Activated CD8-positive, alpha-beta memory T cell treated with anti-CD3 and anti-CD28 coated beads for 1 hour (primary cell): ENCODE data around the gene PRG3.
A peak's percentile ranks its signal among the peaks of the same experiment; 100 is the strongest.

Experiments used
- DNase-seq, 2 donors: peaks; one replicate each; pipeline ENCODE4 v3.0.0-alpha.2; 2020; ENCODE audit warnings: low read depth in 1 of 2; ENCODE audit errors: extremely low read depth in 1 of 2

PRG3 gene, protein sequence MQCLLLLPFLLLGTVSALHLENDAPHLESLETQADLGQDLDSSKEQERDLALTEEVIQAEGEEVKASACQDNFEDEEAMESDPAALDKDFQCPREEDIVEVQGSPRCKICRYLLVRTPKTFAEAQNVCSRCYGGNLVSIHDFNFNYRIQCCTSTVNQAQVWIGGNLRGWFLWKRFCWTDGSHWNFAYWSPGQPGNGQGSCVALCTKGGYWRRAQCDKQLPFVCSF

DNA sequence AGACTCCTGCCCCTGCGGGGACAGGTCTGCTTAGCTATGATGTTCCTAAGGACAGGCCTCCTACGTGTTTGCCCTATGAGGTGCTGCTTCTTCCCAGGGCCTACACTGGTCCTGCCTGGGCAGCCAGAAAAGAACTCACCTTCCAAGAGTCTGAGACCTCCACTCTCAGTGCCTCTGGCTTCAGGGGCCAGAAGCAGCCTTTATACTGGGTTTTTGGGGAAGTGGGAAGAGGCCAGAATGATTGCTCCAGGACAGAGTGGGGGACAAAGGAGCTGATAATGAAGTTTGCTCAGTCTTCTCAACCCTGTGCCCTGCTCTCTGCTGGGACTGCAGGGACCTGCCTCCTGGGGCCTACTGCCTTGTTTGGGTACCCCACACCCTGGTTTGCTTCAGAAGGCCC lies at the start of gene PRG3:
PRG3 (minus strand) TSS at position 176 of the 400 bp plus-strand sequence. CDS start 442 bp downstream, outside the sequence.
- DNase-seq, result no peak

DNA sequence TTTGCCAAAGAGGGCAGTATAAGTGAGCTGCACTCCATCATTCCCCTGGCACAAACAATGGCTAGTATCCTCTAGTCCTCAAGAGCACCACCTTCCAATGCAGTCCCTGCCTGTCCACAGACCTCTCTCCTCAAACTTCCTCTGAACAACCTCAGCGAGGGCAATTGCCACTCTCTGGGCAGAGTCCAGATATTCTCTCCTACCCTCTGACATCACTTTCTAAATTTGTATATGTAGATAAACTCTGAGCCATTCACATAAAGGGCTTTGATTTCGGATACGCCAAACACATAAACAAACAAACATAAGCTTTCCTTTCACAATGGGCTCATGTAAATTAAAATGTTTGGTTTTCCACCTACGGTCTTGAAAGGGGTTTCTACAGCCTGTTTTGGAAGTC lies 49.0 kb upstream of the PRG3 start:
- DNase-seq, result no peak

DNA sequence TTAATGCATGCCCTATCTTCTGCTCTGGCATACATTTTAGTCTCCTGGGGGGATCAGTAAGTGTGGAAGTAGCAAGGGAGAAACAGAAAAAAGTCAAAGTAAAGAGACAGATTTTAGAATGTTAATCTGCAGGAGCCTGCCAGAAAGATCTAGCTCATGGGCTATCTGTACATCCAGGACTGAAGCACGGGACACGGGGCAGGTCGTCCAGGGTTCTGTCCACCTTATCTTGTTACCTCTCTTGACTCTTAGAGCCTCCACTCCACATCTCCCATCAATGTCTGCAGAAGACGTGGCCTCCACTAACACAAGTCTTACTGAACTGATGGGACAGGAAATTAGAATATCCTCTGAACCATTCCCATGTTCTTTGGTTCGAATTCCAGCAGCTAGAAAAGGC lies 47.7 kb upstream of the PRG3 start:
- DNase-seq, result no peak

DNA sequence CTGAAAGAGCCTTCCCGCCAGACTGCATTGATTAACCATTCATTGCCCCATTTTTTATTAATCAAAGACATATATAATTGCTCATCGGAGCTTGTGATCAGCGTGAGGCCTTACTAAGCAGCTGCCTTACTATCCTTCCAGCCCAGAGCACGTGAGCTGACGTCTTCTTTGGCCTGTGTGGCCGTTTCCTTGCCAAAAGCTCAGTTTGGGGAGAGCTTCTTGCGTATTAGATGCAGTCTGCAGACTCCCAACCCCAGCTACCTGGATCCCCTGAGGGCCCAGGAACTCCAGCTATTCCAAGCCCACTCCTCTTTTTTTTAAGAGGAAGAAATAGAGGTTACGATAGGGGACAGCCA lies 46.8 kb upstream of the PRG3 start:
- no peak for DNase-seq

DNA sequence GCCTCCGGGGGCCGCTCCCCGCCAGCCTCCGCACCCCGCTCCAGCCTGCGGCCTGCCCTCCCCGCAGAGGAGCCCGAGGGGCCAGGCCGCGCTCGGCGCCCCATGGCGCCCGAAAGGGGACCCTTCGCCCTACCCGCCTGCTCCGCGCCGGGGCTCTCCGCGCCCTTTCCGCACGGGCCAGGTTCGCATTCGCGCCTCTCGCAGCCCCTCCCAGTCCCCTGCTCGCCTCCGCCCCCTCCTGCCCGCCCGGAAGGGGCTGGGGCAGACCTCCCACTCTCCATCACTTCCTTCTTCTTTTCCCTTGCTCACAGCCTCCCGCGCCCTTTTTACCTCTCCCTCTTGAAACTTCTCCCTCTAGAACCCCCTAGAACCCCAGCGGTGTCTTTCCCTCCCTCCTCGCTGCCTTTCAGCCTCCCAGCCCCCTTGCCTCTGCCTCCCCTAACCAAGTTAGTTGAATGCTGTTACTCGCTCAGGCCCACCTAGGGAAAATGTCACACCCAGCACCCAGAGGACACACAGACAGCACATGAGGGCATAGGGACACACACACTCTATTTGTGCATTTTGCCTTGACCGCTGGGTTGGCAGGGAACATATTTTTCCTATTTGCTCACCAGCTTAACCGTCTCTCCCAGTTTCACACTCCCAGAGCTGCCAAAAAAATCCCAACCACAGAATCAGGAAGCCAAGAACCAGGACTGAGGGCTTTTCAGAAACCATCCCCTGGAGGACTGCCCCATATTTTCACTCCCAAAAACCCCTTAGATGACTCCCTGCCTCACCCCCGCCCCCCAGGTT lies 46.2 kb upstream of the PRG3 start, which contains the start of gene SLC43A3:
SLC43A3 (minus strand) TSS at position 193 of the 798 bp plus-strand sequence. CDS start 949 bp downstream, outside the sequence.
- DNase-seq, result peak; percentile 30 to 46

DNA sequence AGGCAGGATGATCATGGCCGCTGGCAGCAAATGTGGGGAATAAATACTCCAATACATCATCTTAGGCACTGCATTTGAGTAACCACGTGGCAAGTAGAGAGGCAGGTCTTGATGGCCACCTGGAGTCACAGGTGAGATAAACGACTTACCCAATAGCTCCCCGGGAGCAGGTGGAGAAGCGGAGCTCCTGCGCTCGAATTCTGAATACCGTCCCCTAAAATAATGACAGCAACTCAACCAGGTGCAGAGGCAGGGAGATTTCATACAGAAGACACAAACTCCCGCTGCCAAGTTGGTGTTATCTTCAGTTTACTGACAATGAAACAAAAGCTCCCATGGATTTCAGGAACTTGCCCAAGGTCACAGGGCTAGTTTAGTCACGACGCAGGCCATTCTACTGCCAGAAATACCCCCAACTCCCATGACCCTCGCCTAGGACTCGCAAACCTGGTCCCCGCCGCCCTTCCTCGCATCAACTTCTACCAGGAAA lies 45.5 kb upstream of the PRG3 start:
- DNase-seq, result no peak

DNA sequence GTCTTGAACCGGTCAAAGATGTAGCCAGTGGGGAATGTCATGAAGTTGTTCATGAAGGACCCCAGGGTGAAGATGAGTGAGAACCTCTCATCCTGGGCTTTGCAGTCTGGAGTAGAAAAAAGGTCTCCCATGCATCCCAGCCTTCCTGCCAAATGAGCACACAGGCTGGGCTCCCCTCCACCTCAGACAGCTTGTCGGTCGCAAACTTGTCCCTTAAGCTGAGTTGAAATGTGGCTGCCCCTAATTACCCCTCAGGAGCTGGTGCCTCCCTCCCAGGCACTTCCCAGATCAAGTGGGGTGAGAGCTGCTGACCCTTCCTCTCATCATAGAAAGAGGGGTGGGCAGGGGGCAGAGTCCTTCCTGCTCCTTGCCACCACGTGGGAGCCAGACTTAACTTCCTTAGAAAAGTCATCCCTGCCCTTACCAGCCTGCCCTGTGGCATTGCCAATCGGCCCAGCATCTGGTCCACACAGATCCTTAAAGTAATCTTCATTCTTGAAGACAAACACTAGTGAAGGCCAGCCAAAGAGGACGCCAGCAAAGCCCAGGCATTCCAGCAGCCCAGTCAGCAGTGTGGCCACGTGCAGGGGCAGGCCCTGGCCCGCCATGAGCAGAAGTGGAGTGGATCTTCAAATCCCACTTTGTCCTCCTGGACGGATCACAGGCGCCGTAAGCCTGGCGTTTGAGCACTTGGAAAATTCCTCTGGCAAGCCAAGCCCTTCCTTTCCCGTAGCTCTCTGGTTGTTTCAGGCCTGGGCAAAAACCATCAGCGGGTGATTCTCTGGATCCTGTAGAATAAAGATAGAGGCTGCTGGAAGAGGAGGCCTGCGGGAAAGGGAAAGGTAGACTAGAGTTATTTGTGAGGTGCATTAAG lies 44.9 kb upstream of the PRG3 start:
- DNase-seq, result no peak

DNA sequence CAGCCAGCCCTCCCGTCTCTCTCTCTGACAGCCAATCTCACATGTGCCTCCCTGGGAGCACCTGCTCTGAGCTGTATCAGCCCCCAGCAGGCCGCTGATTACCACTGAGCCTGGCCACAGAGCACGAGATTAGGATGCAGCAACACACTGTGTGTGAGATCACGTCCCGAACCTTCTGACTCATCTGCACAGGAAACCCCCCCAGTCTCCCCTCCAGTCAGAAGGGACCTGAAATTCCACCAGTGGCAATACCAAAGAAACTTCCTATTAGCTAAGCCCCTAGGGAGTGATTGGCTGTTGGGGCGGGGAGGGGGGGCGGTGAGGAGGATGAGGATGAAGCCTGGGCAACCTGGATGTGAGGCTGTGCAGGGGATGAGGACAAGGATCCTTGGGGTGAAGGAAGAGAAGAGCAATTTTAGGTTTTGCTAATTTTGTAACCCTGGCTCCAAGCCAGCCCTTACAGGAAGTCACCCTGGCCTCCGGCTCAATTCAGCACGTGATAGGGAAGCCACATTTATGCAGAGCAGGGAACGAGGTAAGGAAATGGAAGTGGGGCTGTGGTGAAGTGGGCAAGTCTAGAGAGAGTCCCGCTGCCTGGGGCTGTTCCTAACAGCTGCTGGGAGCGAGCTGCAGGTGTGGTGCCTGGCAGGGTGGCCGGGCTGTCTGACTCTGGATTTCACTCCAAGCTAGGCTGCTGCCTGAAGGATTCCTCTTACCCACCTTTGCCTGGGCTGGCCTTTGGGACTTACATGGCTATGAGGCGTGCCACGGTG lies 44.0 kb upstream of the PRG3 start:
- DNase-seq, result peak; percentile 63 to 65

DNA sequence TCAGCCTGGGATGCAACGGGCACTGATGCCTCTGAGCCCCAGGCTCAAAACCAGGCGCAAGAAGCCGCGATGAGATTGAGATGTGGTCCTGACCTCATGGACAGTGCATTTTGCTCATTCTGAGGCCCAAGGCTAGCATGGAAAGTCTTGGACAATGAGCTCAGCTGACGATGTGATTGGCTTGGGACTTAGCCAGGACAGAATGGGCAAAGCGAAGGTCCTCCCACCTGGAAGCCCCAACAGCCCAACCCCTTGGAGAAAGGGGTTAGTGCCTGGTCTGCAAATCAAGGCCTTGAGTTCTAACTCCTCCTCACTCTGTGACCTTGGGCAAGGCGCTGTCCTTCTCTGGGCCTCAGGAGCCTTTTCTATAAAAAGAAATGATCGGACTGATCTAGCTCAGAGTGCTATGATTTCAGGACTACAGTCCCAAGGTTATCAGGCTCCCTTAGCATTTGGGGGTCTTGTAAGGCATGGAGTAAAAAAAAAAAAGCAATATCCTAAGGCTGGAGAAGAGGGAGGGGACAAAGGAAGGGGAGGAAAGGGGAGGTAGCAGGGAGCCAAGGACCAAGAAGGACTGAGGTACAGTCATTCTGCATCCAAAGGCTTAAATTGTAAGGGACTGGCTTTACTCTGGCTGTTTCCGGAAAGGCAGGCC lies 43.3 kb upstream of the PRG3 start:
- no peak for DNase-seq

DNA sequence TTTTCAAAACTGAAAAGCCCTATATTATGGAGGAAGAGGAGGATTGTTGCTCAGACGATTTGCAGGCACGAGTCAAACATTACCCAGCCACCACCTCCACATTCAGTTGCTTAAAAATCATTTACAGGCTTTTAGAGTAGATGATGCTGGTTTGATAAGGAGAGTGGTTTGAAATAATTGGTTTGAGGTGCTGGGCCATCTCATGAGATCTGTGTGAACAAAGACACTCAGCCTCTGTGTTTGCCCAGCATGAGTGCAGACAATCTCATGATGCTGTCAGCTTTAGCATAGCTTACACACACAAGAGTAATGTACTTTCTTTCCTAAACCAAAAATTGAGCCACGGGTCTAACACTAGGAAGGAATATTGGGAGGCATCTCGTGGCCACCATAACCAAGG lies 41.7 kb upstream of the PRG3 start:
- no peak for DNase-seq

DNA sequence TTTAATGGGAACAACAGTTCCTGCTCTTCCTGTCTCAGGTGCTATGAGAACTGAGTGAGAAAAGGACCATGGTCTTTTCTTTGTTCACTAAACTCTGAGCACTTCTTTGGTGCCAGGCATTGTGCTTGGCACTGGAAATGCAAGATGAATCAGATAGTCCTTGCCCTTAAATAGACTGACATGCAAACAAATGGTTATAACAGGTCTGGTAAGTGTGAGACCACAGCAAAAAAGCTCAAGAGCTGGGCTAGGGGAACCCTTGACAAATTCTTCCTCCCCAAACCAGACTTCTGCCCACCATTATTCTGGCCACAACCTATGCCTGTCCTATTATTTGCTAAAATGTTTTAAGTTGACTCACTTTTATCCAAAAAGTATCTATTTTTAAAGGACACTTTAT lies 40.9 kb upstream of the PRG3 start:
- no peak for DNase-seq

DNA sequence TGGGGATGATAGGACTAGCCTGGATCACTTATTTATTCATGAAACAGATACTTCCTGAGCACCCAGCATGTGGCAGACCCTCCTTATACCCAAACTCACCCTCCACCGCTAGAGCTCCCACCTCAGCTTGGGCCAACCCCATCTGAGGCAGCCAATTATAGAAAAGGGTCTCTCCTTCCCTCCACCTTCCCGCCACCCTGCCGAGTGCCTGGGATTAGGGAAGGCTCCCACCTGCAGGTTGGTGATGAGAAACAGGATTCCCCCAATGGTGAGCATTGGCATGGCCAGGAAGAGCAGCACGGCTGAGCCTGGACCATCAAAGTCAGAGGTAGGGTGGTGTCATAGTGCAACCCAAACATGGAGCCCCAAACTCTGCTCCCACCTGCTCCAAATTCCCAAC lies 40.1 kb upstream of the PRG3 start:
- no peak for DNase-seq

DNA sequence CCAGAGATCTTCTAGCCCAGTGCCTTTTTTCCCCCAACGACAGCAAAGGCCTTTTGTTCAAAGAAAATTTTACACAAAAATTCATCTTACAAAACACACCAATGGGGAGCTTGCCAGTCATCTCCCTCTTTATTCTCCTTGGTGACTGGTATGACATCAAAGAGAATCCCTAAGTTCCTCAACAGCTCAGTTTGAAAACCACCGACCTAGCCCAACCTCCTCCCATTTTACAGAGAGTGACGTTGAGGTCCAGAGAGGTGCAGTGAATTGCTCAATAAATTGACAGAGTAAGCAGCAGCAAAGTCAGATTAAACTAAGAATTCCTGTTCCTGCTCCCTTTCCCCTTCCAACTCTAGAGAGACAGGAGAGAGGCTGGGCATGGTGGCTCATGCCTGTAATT lies 38.2 kb upstream of the PRG3 start:
- DNase-seq, result no peak

DNA sequence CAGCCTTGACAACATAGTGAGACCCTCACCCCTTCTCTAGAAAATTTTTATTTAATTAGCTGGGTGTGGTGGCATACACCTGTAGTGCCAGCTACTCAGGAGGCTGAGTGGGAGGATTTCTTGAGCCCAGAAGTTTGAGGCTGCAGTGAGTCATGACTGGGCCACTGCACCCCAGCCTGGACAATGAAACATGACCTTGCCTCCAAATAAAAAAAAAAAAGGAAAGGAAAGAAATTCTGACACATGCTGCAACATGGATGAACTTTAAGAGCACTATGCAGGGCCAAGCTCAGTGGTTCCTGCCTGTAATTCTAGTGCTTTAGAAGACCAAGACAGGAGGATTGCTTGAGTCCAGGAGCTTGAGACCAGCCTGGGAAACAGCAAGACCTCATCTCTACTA lies 37.2 kb upstream of the PRG3 start:
- DNase-seq, result no peak

DNA sequence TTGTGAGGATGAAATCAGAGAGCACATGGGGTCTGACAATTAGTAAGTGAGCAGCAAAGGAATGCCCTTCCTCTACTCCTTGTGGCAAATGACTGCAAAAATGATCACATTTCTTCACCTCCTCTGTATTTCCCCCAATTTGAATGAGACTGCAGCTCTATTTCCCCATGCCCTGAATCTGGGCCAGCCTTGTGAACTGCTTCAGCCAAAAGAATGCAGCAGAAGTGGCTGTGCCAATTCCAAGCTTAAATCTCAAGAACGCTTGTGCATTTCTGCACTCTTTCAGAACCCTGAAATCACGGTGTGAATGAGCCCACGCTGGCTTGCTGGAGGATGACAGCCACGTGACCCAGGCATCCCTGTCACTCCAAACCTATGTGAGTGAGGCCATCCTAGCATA lies 36.1 kb upstream of the PRG3 start:
- no peak for DNase-seq

DNA sequence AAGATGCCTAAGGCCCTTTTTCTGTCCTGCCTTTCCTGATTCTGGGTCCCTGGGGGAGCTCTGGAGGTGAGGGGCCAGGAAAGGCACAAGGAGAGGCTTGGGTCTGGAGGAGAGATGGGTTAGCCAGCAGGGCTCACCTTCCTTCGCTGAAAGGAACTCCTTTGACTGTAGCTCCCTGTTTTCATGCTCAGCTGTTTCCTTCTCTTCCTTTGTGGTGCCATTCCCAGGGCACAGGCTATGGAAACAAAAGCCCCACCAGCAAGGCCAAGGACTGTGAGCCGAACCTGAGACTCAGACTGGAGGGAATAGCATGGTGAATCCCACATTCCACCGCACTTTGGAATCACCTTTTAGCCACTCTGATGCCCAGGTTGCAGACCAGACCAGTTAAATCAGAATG lies 35.5 kb upstream of the PRG3 start:
- no peak for DNase-seq

DNA sequence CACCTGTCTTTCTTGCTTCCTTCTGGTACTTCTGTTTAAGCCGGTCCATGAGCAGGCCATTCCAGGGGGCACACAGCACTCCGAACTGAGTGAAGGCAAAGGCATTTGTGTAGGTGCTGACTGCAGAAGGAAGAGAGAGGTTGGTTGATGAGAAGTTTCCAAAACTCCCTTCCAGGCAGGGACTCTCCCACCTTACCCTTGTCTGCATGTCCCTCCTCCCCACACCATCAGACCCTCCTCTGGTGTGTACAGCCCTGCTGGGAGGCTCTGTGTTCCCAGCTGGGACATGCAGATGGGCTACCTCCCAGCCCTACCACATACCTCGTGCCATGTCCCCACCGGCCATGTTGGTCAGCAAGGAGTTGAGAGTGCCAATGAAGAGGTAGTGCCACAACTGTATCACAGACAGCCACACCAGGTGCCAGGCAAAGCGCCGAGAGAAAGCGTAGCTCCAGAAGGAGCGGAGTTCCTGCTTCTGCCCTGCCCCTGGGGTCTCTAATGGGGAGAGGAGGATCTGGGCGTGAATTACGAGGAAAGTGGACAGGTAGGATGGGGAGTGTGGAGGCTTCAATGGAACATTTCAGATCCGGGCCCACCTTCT lies 33.8 kb upstream of the PRG3 start:
- no peak for DNase-seq

DNA sequence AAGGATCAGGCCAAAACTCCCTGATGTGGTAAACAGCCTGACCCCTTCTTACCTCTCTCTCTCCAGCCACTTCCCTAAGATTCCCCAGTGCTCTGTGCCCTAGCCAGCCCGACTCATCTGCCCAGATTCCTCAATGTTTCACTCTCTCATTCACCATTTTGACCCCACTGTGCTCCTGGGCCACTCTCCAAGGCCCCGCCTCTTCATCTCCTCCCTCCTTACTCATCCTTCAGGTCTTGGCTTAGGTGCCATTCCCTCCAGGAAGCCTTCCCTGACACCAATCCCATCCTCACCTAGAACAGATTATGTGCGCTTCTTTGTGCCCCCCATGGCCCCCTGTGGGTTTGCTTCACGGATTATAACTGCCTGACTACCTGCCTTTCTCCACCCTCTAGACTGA lies 32.7 kb upstream of the PRG3 start:
- no peak for DNase-seq

DNA sequence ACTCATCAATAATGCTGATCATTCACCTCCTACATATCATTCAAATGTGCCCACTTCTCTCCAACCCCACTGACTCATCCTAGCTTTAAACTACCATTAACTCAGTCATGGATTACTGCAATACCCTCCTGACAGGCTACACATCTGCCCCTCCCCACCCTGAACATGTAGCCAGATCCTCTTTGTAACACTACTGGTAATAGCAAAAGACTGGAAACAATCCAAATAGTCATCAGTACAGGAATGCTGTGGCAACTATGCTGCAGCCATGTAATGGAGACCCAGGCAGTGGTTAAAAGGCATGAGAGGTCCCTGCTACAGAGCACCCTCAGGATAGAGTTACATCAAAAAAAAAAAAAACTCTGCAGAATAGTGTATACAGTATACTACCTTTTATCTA lies 29.3 kb upstream of the PRG3 start:
- no peak for DNase-seq
